ENCODE results near the gene SLC29A3.

The SLC29A3 gene

DNA sequence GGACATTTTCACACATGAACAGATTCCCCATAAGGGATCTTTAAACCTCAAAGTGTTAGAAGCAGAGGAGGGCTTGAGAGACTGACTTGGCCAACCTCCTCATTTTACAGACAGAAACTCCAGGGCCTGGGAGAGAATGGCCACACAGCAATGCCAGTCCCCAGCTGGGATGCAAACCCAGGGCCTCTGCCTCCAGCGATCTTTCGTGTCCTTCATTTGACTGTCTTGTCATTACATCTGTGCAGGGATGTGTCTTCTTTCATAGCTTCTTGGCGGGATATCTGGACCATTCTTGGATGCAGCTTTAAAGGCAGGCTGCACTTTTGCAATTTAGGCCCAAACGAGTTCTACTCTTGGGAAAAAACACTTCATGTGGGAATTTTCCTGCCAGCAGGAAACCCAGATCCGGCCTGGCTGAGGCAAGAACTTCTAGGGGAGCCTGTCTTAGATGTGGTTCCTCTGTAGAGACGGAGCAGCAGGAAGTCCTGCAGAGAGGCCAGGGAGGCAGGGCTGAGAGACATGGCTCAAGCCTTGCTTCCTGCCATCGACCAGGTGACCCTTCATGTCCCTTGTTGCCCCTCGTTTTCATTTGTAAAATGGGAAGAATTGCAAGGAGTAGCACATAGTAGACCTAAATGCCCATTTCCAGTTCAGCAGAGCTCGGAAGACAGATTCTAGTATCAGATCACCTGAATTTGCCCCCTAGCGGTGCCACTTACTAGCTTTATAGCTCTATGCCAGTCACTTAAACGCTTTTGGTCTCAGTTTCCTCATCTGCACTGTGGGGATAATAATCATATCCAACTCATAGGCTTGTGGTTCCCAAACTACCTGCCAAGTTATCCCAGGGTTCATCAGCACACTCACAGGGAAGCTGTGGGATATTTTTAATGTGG lies 43.9 kb upstream of the SLC29A3 start:
- Histone ChIP-seq H3K9me3 (ENCODE audit: low read depth, low read length) (no peaks in the 10 kb centered on the region), H3K4me3 (no peak overlapping the region), H3K36me3 (ENCODE audit: insufficient read depth, low read length) (no peaks in the 10 kb centered on the region), H3K9ac (ENCODE audit: insufficient read length) (no peak overlapping the region), H3K27ac (no peak overlapping the region)
- TF ChIP-seq FOXP2 (optimal IDR thresholded peaks at IDR 0.05; ENCODE audit: control extremely low read depth, extremely low read length, insufficient read depth): no peak
- DNase-seq (ENCODE audit: low read depth, low spot score): no peak

DNA sequence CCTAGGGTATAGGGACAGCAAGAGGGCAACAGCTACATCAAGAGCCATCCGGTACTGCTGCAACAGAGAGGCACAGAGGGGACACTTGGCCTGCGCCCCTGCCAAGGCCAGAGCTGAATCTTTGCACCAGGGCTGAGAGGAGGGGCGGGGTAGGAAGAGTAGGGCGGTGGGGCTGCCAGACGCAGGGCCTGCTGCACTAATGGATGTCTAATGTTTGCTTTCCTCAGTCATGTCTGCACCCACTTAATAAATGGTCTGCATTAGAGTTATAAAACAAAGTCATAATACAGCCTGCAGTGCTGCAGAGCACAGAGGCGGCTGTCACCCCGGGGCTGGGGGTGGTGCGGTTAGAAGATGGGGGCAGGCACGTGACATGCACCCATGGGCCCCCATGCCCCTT lies 42.2 kb upstream of the SLC29A3 start:
- no peak overlapping the region for H3K9ac ChIP-seq (ENCODE audit: insufficient read length)
- H3K9me3 ChIP-seq (ENCODE audit: low read depth, low read length): no peaks in the 10 kb centered on the region
- no peak for TF ChIP-seq EZH2 (IDR thresholded peaks at IDR 0.05)
- H3K27ac ChIP-seq: no peak overlapping the region
- H3K4me3 ChIP-seq: no peak overlapping the region
- peaks cover 3% of the 10 kb centered on the region; the same call in 1 of the 2 replicates for H3K36me3 ChIP-seq (ENCODE audit: insufficient read depth, low read length)
- DNase-seq (ENCODE audit: low read depth, low spot score): no peak

DNA sequence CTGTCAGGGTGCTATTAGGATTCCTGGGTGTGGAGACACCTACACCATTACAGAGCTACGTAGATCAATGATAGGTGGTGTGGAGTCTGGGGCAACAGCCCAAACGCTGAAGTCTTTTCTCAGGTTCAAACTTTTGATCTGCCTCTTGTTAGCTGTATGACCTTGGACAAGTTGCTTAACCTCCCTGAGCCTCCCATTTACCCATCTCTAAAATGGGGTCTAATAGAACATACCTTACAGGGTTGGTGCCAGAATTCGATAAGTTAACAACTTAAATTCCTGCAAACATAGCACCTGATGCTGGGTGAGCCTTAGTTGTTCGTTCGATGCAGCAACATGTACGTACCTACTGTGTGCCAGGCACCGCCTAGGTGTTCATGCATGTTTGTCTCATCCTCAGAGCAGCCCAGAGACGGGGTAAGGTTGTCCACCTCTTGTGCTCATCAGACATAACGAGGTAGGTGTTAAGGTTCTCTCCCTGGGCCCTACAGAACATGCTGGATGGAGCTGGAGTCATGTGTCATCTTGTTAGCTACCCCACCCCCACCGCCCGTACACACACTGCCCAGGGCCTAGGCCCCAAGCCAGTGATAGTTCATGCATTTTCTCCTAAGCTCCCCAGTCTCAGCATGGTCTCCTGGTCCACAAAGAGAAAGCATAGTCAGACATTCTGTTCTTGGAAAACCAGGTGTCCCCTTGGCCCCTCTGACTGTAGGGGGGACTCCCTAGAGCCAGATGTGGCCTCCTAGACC lies 41.0 kb upstream of the SLC29A3 start:
- Histone ChIP-seq H3K27ac (no peak overlapping the region), H3K4me3 (no peak overlapping the region), H3K9ac (ENCODE audit: insufficient read length) (no peak overlapping the region), H3K9me3 (ENCODE audit: low read depth, low read length) (no peaks in the 10 kb centered on the region), H3K36me3 (ENCODE audit: insufficient read depth, low read length) (peaks cover 8% of the 10 kb centered on the region; the same call in 1 of the 2 replicates)
- TF ChIP-seq FOXP2 (optimal IDR thresholded peaks at IDR 0.05; ENCODE audit: control extremely low read depth, extremely low read length, insufficient read depth) (no peak), EZH2 (IDR thresholded peaks at IDR 0.05) (no peak), POLR2AphosphoS5 (IDR thresholded peaks at IDR 0.05; ENCODE audit: borderline replicate concordance, low read depth, low read length) (no peak)
- no peak for DNase-seq (ENCODE audit: low read depth, low spot score)

DNA sequence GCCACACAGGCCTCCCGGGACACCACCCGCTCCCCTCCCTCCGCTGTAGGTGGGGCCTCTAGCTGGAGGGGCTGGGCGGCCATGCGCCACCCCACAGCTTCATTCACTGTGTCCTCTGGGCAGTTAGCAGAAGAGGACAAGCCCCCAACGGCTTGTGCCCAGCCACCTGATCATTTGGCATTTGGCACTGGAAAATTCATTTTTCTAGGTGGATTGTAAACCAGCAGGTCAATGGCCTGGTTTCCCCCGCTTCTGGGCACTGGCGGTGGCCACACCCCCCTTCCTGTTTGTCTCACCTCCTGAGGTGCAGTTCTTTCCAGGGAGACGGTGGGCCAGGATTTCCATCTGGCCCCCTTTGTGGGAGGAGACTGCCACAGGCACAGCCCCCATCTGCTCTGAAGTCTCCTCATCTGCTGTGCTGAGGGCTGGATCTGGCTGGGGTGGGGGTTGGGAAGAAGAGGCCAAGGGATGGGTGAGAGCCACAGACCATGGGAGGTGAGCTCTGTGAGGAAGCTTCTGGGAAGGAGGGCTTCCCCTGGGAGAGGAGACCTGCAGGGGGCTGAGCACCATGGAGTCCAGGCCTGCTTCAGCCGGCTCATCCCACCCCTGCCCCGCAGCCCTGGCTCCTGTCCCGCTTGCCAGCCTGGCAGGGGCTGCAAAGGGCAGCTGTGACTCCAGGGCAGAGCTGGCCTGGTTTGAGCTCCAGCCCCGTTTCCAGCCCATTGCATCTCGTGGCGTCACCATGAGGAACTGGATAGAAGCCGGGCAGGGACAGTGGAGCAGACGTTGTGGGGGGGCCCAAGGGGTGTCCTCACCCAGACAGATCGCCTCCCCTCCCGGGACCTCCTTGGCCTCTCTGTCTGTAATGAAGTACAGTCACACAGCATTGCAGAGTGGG lies 40.1 kb upstream of the SLC29A3 start:
- no peak for TF ChIP-seq EZH2 (IDR thresholded peaks at IDR 0.05)
- no peak for TF ChIP-seq FOXP2 (optimal IDR thresholded peaks at IDR 0.05; ENCODE audit: control extremely low read depth, extremely low read length, insufficient read depth)
- no peak for TF ChIP-seq POLR2AphosphoS5 (IDR thresholded peaks at IDR 0.05; ENCODE audit: borderline replicate concordance, low read depth, low read length)
- Histone ChIP-seq H3K4me3 (no peak overlapping the region), H3K27ac (peak overlapping the region; percentile 64), H3K9me3 (ENCODE audit: low read depth, low read length) (no peaks in the 10 kb centered on the region), H3K9ac (ENCODE audit: insufficient read length) (no peak overlapping the region), H3K36me3 (ENCODE audit: insufficient read depth, low read length) (peaks cover 8% of the 10 kb centered on the region; the same call in 1 of the 2 replicates)
- DNase-seq (ENCODE audit: low read depth, low spot score): no peak

DNA sequence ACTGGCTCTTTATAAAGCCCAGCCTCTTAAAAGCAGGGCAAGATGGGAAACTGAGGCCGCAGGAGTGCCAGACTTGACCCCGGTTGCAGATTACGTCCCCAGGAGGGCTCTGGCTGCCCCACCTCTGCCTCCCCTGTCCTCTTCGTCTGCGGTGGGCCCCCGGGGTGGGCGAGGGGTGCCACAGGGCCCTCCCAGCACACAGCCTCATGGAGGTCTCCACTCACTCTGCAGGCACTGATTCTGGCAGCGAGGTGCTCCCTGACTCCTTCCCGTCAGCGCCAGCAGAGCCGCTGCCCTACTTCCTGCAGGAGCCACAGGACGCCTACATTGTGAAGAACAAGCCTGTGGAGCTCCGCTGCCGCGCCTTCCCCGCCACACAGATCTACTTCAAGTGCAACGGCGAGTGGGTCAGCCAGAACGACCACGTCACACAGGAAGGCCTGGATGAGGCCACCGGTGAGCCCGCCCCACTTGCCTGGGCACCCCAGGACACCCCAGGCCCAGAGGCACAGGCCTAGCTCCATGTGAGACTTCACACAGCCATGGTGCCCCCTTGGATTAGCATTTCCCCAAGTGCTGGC lies 39.4 kb upstream of the SLC29A3 start:
- TF ChIP-seq POLR2AphosphoS5 (IDR thresholded peaks at IDR 0.05; ENCODE audit: borderline replicate concordance, low read depth, low read length): no peak
- TF ChIP-seq FOXP2 (optimal IDR thresholded peaks at IDR 0.05; ENCODE audit: control extremely low read depth, extremely low read length, insufficient read depth): no peak
- no peak for TF ChIP-seq EZH2 (IDR thresholded peaks at IDR 0.05)
- DNase-seq (ENCODE audit: low read depth, low spot score): no peak
- H3K9me3 ChIP-seq (ENCODE audit: low read depth, low read length): no peaks in the 10 kb centered on the region
- peak overlapping the region; percentile 64 for H3K27ac ChIP-seq
- H3K4me3 ChIP-seq: no peak overlapping the region
- no peak overlapping the region for H3K9ac ChIP-seq (ENCODE audit: insufficient read length)
- H3K36me3 ChIP-seq (ENCODE audit: insufficient read depth, low read length): peaks cover 8% of the 10 kb centered on the region; the same call in 1 of the 2 replicates

DNA sequence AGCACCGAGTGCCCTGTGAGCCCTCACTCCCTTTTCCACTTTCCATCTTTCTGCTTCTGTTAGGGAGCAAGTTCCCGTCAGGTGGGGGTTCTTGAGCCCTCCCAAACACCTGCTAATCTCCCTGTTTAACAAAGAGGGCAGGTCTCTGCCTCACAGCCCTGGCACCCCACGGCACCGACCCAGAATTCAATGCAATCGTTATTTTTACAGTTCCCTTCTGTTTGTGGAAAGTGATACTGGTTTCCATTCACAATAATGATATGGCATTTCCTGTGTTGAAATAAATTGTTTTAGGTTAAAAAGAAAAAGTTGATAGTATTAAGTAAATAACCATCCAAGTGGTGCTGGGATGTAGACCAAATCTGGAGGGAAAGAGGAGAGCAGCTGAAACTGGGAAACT lies 38.8 kb upstream of the SLC29A3 start:
- Histone ChIP-seq H3K9ac (ENCODE audit: insufficient read length) (no peak overlapping the region), H3K9me3 (ENCODE audit: low read depth, low read length) (no peaks in the 10 kb centered on the region), H3K4me3 (no peak overlapping the region), H3K27ac (peak overlapping the region; percentile 64), H3K36me3 (ENCODE audit: insufficient read depth, low read length) (peaks cover 8% of the 10 kb centered on the region; the same call in 1 of the 2 replicates)
- TF ChIP-seq FOXP2 (optimal IDR thresholded peaks at IDR 0.05; ENCODE audit: control extremely low read depth, extremely low read length, insufficient read depth): no peak
- TF ChIP-seq EZH2 (IDR thresholded peaks at IDR 0.05): no peak
- no peak for TF ChIP-seq POLR2AphosphoS5 (IDR thresholded peaks at IDR 0.05; ENCODE audit: borderline replicate concordance, low read depth, low read length)
- DNase-seq (ENCODE audit: low read depth, low spot score): no peak

DNA sequence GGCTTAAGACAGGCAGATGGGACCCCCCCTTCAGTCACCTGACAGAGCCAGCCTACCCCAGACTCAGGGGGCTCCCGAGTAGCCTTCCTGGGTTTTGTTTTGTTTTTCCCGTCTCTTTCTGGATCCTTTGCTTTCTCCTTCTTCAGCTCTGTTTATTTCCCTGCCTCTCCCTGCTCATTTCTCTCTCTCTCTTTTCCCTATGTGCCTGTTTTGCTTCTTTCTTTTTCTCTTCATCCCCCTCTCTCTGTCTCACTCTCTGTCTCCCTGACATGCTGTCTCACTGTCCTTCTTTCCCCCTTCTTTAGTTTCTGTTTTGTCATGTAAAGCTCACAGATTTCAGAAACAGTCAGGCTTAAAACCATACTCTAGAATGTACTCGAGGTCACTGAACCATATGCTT lies 38.2 kb upstream of the SLC29A3 start:
- no peak for TF ChIP-seq EZH2 (IDR thresholded peaks at IDR 0.05)
- TF ChIP-seq POLR2AphosphoS5 (IDR thresholded peaks at IDR 0.05; ENCODE audit: borderline replicate concordance, low read depth, low read length): no peak
- no peak for TF ChIP-seq FOXP2 (optimal IDR thresholded peaks at IDR 0.05; ENCODE audit: control extremely low read depth, extremely low read length, insufficient read depth)
- Histone ChIP-seq H3K4me3 (no peak overlapping the region), H3K36me3 (ENCODE audit: insufficient read depth, low read length) (peaks cover 8% of the 10 kb centered on the region; the same call in 1 of the 2 replicates), H3K9ac (ENCODE audit: insufficient read length) (no peak overlapping the region), H3K27ac (0 out of 2 replicates have a peak overlapping the region, but pooled peaks have one; percentile 57), H3K9me3 (ENCODE audit: low read depth, low read length) (no peaks in the 10 kb centered on the region)
- DNase-seq (ENCODE audit: low read depth, low spot score): no peak

Measured in SK-N-MC (cell line).